Activated CD4-positive, alpha-beta T cell treated with anti-CD3 and anti-CD28 coated beads for 36 hours (primary cell): ENCODE results near the gene RBM17. TPM values are rescaled to one million over a fixed set of nuclear protein-coding genes. Genes with fewer than 3 reads are reported as not detected.
A peak's percentile ranks its signal among the peaks of the same experiment; 100 is the strongest.

Source experiments
- ATAC-seq: fragments of 200-7000 bp; cut with Tn5 transposase; one replicate; pipeline ENCODE4 v1.10.0; 2021; ENCODE audit warnings: mild to moderate bottlenecking, moderate library complexity
- CTCF ChIA-PET: fragments of 350-600 bp; sonication (Branson Sonifier 250); formaldehyde crosslinking; loops from one replicate; lab custom pipeline; 2021; ENCODE audit warnings: antibody characterized with exemption; lab: Charles Lee
- POLR2A ChIA-PET: fragments of 350-600 bp; sonication (Branson Sonifier 250); formaldehyde crosslinking; loops from one replicate; lab custom pipeline; 2021; ENCODE audit warnings: antibody characterized with exemption, inconsistent platforms; lab: Charles Lee
- DNase-seq: peaks from one replicate; pipeline ENCODE4 v3.0.0-alpha.2; 2020
- H3K27ac Mint-ChIP-seq: one replicate; pipeline ENCODE4 v1.8.0; 2021; ENCODE audit warnings: mixed read lengths
- H3K27me3 Mint-ChIP-seq: one replicate; pipeline ENCODE4 v1.8.0; 2021; ENCODE audit warnings: mixed read lengths
- H3K36me3 Mint-ChIP-seq: one replicate; pipeline ENCODE4 v1.8.0; 2021; ENCODE audit warnings: low read depth, mixed read lengths
- H3K4me1 Mint-ChIP-seq: one replicate; pipeline ENCODE4 v1.8.0; 2021; ENCODE audit warnings: mixed read lengths
- H3K4me3 Mint-ChIP-seq: one replicate; pipeline ENCODE4 v1.8.0; 2021; ENCODE audit warnings: mild to moderate bottlenecking, moderate library complexity, mixed read lengths
- H3K9me3 Mint-ChIP-seq: one replicate; pipeline ENCODE4 v1.8.0; 2021; ENCODE audit warnings: low read depth, mixed read lengths
- intact Hi-C, 2 experiments: fragments of 100-400 bp; cut with DNase I in 1 of 2; cut with micrococcal nuclease in 1 of 2; formaldehyde crosslinking; loops; one replicate each; pipeline versions ENCODE4 v1.14.2 to v1.15.1; 2022 to 2024; cut with DNase I, micrococcal nuclease
- total RNA-seq, 2 experiments: library from RNA; stranded (reverse); gene quantifications; one replicate each; pipeline ENCODE4 v1.2.3, GENCODE V29; 2021

The RBM17 gene
- total RNA-seq, 2 experiments from 2014 or later = 206 to 246 TPM

DNA sequence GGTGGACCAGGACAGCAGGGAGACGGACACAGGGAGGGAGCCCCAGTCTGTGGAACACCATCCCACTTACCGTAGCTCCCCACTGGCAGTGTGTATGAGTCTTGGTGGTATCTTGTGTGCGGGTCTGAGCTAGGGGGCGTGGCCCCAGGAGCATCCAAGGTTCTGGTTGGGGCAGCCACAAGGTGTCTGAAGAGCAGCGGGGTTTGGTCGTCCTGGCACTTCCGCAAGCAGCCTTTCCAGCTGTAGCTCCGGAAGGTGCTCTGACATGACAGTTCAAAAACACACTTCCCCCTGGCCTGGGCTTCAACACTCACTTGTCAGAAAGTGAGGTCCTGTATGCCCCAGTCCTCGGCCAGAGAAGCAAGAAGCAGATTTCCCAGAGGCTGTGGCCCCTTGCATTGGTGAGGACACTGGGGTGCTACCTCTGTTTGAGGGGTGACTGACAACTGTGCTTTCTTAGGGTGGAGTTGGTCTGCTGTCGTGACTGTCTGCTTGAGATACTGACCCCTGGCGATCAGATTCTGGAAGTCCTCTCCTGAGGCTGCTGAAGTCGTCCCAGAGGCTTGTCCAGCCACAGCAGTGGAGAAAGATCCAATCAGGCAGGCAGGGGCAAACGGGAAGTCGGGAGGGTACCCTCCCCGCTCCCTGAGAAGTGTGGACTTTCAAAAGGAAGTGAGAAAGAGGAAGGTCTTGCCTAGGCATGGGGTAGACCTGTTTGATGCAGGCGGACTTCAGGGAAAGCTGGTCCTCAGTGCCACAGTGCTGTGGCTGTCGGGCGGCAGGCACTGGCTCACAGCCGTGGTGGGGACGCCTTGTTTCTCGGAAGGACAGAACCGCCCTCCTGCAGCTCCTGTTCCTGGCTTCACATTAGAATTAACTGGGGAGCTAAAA, 62.5 kb downstream of the RBM17 start:
- ChIA-PET POLR2A (interaction anchor here (0.6 to 1.3 kb wide), 3 partner anchors 15 to 259 kb away, joined by 3 read pairs; no protein-coding TSS in a partner anchor), CTCF (interaction anchor here (0.5 to 3.3 kb wide), 26 partner anchors 9 to 429 kb away, joined by 3 to 18 read pairs (median 4); partner anchors contain the start of gene PFKFB3)
- peak; percentile 82 for ATAC-seq
- no peaks in the 10 kb centered on the region for H3K9me3 Mint-ChIP-seq
- H3K27ac Mint-ChIP-seq = peak overlapping the region; percentile 73
- DNase-seq = peak; percentile 69
- H3K27me3 Mint-ChIP-seq = no peaks in the 10 kb centered on the region
- H3K36me3 Mint-ChIP-seq = peaks cover 48% of the 10 kb centered on the region
- H3K4me3 Mint-ChIP-seq = peak overlapping the region; percentile 43
- intact Hi-C loops = loop anchor here (1.0 kb wide), 1 partner anchor 42 kb away; no protein-coding TSS in a partner anchor
- peaks cover 59% of the 10 kb centered on the region for H3K4me1 Mint-ChIP-seq

GRCh38 chr10:6153845-6154244, 65.0 kb downstream of the RBM17 start:
- Mint-ChIP-seq H3K36me3 (peaks cover 28% of the 10 kb centered on the region), H3K27ac (no peak overlapping the region), H3K4me1 (peaks cover 47% of the 10 kb centered on the region), H3K9me3 (no peaks in the 10 kb centered on the region), H3K4me3 (no peak overlapping the region), H3K27me3 (no peaks in the 10 kb centered on the region)
- ChIA-PET CTCF (interaction anchor here (0.6 to 1.7 kb wide), 5 partner anchors 8 to 204 kb away, joined by 3 to 5 read pairs (median 3); no protein-coding TSS in a partner anchor), POLR2A (interaction anchor here (1.3 kb wide), 1 partner anchor 17 kb away, joined by 5 read pairs; no protein-coding TSS in a partner anchor)
- no peak for ATAC-seq
- intact Hi-C loops = no loop called here
- DNase-seq = no peak

DNA sequence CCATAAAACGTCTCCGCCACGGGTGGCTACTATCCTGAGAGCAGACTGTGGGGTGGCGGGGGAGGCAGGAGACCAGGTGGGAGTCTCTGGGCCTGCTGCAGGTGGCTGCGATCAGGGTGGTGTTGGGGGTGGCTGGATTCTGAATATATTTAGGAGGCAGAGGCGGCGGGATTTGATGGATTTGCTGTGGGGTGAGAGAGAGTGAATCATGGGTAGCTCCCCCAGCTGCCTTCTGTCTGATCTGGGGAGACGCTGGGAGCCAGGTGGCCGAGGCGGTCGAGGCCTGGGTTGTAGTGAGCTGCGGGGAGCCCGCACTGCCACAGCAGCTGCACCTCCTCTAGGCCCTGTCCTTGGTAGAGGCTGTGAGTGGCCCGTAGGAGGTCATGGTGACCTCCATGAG, 65.7 kb downstream of the RBM17 start:
- Mint-ChIP-seq H3K4me1 (peaks cover 45% of the 10 kb centered on the region), H3K4me3 (no peak overlapping the region), H3K27ac (no peak overlapping the region), H3K36me3 (peaks cover 26% of the 10 kb centered on the region), H3K27me3 (no peaks in the 10 kb centered on the region), H3K9me3 (no peaks in the 10 kb centered on the region)
- intact Hi-C loops = no loop called here
- no peak for DNase-seq
- POLR2A ChIA-PET = interaction anchor here (1.3 kb wide), 1 partner anchor 18 kb away, joined by 5 read pairs; no protein-coding TSS in a partner anchor
- no peak for ATAC-seq
- CTCF ChIA-PET = interaction anchor here (1.5 to 1.7 kb wide), 2 partner anchors 18 to 48 kb away, joined by 3 to 4 read pairs; no protein-coding TSS in a partner anchor

- intact Hi-C loops = no loop called here
- H3K27ac Mint-ChIP-seq = peak overlapping the region; percentile 60
- H3K27me3 Mint-ChIP-seq = no peaks in the 10 kb centered on the region
- ATAC-seq (no peak), DNase-seq (no peak)
- POLR2A ChIA-PET = no interaction called here
- H3K36me3 Mint-ChIP-seq = peaks cover 7% of the 10 kb centered on the region
- no peak overlapping the region for H3K4me3 Mint-ChIP-seq
- CTCF ChIA-PET = interaction anchor here (0.6 to 2.4 kb wide), 4 partner anchors 9 to 248 kb away, joined by 3 to 5 read pairs (median 3); partner anchors contain the start of gene PFKFB3
- H3K4me1 Mint-ChIP-seq = peaks cover 44% of the 10 kb centered on the region
- H3K9me3 Mint-ChIP-seq = no peaks in the 10 kb centered on the region
These were observed 69.4 kb downstream of the RBM17 start for GRCh38 chr10:6158276-6158675.

DNA sequence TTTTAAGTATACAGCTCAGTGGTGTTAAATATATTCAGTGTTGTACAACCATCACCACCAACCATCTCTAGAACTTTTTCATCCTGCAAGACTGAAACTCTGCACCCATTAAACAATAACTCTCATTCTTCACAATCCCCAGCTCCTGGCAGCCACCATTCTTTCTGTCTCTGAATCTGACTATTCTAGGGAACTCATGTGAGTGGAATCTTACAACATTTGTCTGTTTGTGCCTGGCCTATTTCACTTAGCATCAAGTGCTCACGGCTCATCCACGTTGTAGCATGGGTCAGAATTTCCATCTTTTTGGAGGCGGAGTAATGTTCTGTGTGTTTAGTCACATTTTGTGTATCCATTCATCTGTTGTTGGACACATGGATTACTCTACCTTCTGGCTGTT, 73.1 kb downstream of the RBM17 start:
- CTCF ChIA-PET = interaction anchor here (0.8 to 2.9 kb wide), 10 partner anchors 8 to 239 kb away, joined by 3 to 18 read pairs (median 5); partner anchors contain the start of gene PFKFB3
- peak overlapping the region; percentile 72 for H3K27ac Mint-ChIP-seq
- ATAC-seq = no peak
- intact Hi-C loops = loop anchor here (2.0 to 10.0 kb wide), 2 partner anchors 17 to 477 kb away; partner anchors contain the start of gene TASOR2 (in 1 of the 2)
- peaks cover 25% of the 10 kb centered on the region for H3K36me3 Mint-ChIP-seq
- H3K27me3 Mint-ChIP-seq = no peaks in the 10 kb centered on the region
- DNase-seq = no peak
- no peak overlapping the region for H3K4me3 Mint-ChIP-seq
- peaks cover 61% of the 10 kb centered on the region for H3K4me1 Mint-ChIP-seq
- H3K9me3 Mint-ChIP-seq = no peaks in the 10 kb centered on the region
- POLR2A ChIA-PET = interaction anchor here (0.6 to 2.0 kb wide), 4 partner anchors 18 to 186 kb away, joined by 4 to 10 read pairs (median 7); no protein-coding TSS in a partner anchor

GRCh38 chr10:6162589-6163356, 73.9 kb downstream of the RBM17 start:
- Mint-ChIP-seq H3K27me3 (no peaks in the 10 kb centered on the region), H3K27ac (peak overlapping the region; percentile 72), H3K4me1 (peaks cover 64% of the 10 kb centered on the region), H3K4me3 (peak overlapping the region; percentile 39), H3K9me3 (no peaks in the 10 kb centered on the region), H3K36me3 (peaks cover 33% of the 10 kb centered on the region)
- no peak for DNase-seq
- POLR2A ChIA-PET = interaction anchor here (0.9 to 2.0 kb wide), 7 partner anchors 12 to 185 kb away, joined by 3 to 10 read pairs (median 5); partner anchors contain the start of gene PFKFB3
- no peak for ATAC-seq
- intact Hi-C loops = loop anchor here (1.0 to 10.0 kb wide), 8 partner anchors 18 to 478 kb away; partner anchors contain the start of genes GDI2 (in 1 of the 2), PFKFB3 (in 1 of the 2) and TASOR2 (in 1 of the 2)
- CTCF ChIA-PET = interaction anchor here (0.6 to 2.9 kb wide), 13 partner anchors 9 to 239 kb away, joined by 3 to 18 read pairs (median 5); partner anchors contain the start of gene PFKFB3

DNA sequence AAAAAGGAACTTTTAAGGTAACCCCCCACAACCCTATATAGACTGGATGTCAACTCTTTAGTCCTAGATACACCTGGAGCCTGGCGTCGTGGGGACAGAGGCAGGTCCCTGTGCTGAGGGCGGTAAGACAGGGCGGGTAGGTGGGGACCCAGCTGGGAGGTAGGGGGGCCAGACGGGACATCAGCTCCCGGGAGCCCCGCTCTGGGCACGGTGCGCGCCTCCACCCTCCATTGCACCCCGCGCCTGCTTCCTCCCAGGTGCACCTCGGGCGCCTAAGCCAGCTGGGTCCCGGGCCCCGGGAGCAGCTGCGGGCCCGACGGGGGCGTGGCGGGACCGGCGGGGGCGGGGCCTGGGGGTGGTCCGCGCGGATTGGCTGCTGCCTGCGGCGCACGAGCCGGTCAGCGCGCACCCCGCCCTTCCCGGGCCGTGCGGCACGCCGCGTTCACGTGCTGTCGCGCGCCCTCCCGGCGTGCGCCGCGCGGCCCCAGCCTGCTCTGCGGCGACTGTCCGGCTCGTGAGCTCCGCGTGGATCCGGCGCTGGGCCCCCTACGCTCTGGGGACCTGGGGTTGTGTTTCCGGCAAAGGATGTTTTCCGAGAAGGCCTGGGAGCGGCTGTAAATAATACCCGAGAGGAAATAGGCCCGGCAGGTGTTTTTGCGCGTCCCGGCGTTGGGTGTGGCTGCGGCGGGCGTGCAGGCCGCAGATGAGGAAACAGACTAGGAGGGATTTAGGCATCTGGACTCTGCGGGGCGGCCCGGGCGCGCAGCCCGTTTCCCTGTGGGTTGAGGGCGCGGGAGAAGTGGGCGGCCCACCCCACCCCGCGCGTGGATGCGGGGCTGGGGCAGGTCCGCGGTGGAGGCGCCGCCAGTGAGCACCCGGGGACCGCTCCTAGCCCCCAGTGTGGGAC, 74.8 kb downstream of the RBM17 start:
- Mint-ChIP-seq H3K9me3 (no peaks in the 10 kb centered on the region), H3K4me3 (peak overlapping the region; percentile 92), H3K4me1 (peaks cover 67% of the 10 kb centered on the region), H3K36me3 (peaks cover 35% of the 10 kb centered on the region), H3K27me3 (no peaks in the 10 kb centered on the region), H3K27ac (peak overlapping the region; percentile 95)
- ChIA-PET CTCF (interaction anchor here (0.6 to 2.9 kb wide), 12 partner anchors 9 to 238 kb away, joined by 3 to 18 read pairs (median 4); partner anchors contain the start of gene PFKFB3), POLR2A (interaction anchor here (0.5 to 2.0 kb wide), 11 partner anchors 11 to 1624 kb away, joined by 3 to 10 read pairs (median 5); partner anchors contain the start of genes KIN and PFKFB3)
- DNase-seq (peak; percentile 94), ATAC-seq (peak; percentile 92)
- intact Hi-C loops = loop anchor here (1.0 to 10.0 kb wide), 8 partner anchors 19 to 479 kb away; partner anchors contain the start of genes GDI2 (in 1 of the 2), PFKFB3 (in 1 of the 2) and TASOR2 (in 1 of the 2)

DNA sequence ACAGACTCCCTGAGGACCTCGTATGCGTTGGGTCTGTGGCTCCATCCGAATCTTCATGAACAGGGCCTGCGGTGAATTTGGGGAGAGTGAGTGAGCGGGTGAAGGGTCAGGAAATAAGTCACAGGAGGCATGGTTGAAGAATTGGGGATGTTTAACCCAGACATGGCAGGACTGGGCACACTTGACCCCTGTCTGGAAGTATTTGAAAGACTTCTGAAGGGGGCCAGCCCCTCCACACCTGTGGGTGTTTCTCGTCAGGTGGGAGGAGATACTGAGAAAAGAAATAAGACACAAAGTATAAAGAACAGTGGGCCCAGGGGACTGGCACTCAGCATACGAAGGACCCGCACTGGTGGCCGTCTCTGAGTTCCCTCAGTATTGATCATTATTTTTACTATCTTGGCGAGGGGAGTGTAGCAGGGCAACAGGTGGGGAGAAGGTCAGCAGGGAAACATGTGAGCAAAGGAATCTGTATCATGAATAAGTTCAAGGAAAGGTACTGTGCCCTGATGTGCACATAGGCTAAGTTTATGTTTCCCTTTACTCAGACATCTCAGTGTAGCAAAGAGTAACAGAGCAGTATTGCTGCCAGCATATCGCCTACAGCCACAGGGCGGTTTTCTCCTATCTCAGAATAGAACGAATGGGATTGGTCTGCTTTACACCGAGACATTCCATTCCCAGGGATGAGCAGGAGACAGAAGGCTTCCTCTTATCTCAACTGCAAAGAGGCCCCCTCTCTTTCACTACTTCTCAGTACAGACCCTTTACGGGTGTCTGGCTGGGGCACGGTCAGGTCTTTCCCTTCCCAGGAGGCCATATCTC, 75.6 kb downstream of the RBM17 start:
- no peaks in the 10 kb centered on the region for H3K9me3 Mint-ChIP-seq
- H3K36me3 Mint-ChIP-seq = peaks cover 42% of the 10 kb centered on the region
- ChIA-PET POLR2A (interaction anchor here (0.6 to 1.5 kb wide), 6 partner anchors 20 to 113 kb away, joined by 4 to 10 read pairs (median 6); partner anchors contain the start of gene PFKFB3), CTCF (interaction anchor here (2.9 kb wide), 1 partner anchor 13 kb away, joined by 18 read pairs; no protein-coding TSS in a partner anchor)
- no peak for ATAC-seq
- no peak for DNase-seq
- intact Hi-C loops = loop anchor here in 1 of 2 experiments (10.0 kb wide), 1 partner anchor 480 kb away; the partner anchor contains the start of gene TASOR2
- no peaks in the 10 kb centered on the region for H3K27me3 Mint-ChIP-seq
- H3K27ac Mint-ChIP-seq = peak overlapping the region; percentile 95
- H3K4me1 Mint-ChIP-seq = peaks cover 71% of the 10 kb centered on the region
- peak overlapping the region; percentile 92 for H3K4me3 Mint-ChIP-seq
